Smooth muscle cell (in vitro differentiated cells): ENCODE data around the gene PPA1. TPM values are rescaled to one million over a fixed set of nuclear protein-coding genes. Genes with fewer than 3 reads are reported as not detected.
A peak's percentile ranks its signal among the peaks of the same experiment; 100 is the strongest.

Experiments
- DNase-seq: peaks from one replicate; lab custom pipeline; 2025; ENCODE audit not compliant: unreplicated experiment; lab: John Stamatoyannopoulos, UW
- H2AFZ ChIP-seq: fragments of 200-600 bp; sonication (generic); 2 replicates; pipeline ENCODE4 v1.6.0; 2016; ENCODE audit warnings: antibody characterized with exemption, low read depth, mild to moderate bottlenecking
- H3F3A ChIP-seq: fragments of 200-600 bp; sonication (generic); 2 replicates; pipeline ENCODE4 v1.6.0; 2017; ENCODE audit warnings: antibody characterized with exemption, low read depth
- H3K27ac ChIP-seq: fragments of 200-600 bp; sonication (generic); 2 replicates; pipeline ENCODE4 v1.5.1; 2016; ENCODE audit warnings: low read depth, mild to moderate bottlenecking
- H3K27me3 ChIP-seq: fragments of 200-600 bp; sonication (generic); 2 replicates; pipeline ENCODE4 v1.6.1; 2016; ENCODE audit warnings: low read depth, mild to moderate bottlenecking
- H3K36me3 ChIP-seq: fragments of 200-600 bp; sonication (generic); 2 replicates; pipeline ENCODE4 v1.5.1; 2016; ENCODE audit warnings: low read depth
- H3K4me1 ChIP-seq: fragments of 200-600 bp; sonication (generic); 2 replicates; pipeline ENCODE4 v1.5.1; 2016; ENCODE audit warnings: low read depth
- H3K4me2 ChIP-seq: fragments of 200-600 bp; sonication (generic); 2 replicates; pipeline ENCODE4 v1.6.0; 2016; ENCODE audit warnings: mild to moderate bottlenecking
- H3K4me3 ChIP-seq: fragments of 200-600 bp; sonication (generic); 2 replicates; pipeline ENCODE4 v1.5.1; 2016; ENCODE audit warnings: mild to moderate bottlenecking
- H3K79me2 ChIP-seq: fragments of 200-600 bp; sonication (generic); 2 replicates; pipeline ENCODE4 v1.6.0; 2016; ENCODE audit warnings: low read depth, mild to moderate bottlenecking
- H3K9ac ChIP-seq: fragments of 200-600 bp; sonication (generic); 2 replicates; pipeline ENCODE4 v1.6.0; 2016; ENCODE audit warnings: low read depth
- H3K9me3 ChIP-seq: fragments of 200-600 bp; sonication (generic); replicated peaks from 2 replicates; pipeline ENCODE4 v1.5.1; 2016; ENCODE audit warnings: low read depth
- H4K20me1 ChIP-seq: fragments of 200-600 bp; sonication (generic); 2 replicates; pipeline ENCODE4 v1.6.0; 2016; ENCODE audit warnings: low read depth
- WGBS: methylation state at CpG from one replicate; pipeline ENCODE4 v1.1.7; 2016; ENCODE audit warnings: low lambda C conversion rate; 5-methylcytosine and 5-hydroxymethylcytosine counted together
- polyA plus RNA-seq: library from polyadenylated mRNA; unstranded; fragments of >200 nt; fragmentation: Nextera tagmentation; extraction: Ambion mirVana; gene quantifications from 2 replicates; pipeline ENCODE4 v1.2.1, GENCODE V29; 2016
- total RNA-seq: library from RNA; depleted of rRNA; stranded (reverse); fragments of >200 nt; gene quantifications from 2 replicates; pipeline ENCODE4 v1.2.3, GENCODE V29; 2014
- TF ChIP-seq, protein P1 (sequence below): fragments of 200-600 bp; sonication (generic); IDR thresholded peaks from 2 replicates; pipeline ENCODE4 v1.5.1; 2017; ENCODE audit warnings: borderline replicate concordance, mild to moderate bottlenecking, antibody characterized with exemption; ENCODE audit not compliant: insufficient read depth, poor library complexity, severe bottlenecking

PPA1 gene
- total and polyA plus RNA-seq, 2 experiments from 2014 or later: 38.1 to 58.4 TPM

DNA sequence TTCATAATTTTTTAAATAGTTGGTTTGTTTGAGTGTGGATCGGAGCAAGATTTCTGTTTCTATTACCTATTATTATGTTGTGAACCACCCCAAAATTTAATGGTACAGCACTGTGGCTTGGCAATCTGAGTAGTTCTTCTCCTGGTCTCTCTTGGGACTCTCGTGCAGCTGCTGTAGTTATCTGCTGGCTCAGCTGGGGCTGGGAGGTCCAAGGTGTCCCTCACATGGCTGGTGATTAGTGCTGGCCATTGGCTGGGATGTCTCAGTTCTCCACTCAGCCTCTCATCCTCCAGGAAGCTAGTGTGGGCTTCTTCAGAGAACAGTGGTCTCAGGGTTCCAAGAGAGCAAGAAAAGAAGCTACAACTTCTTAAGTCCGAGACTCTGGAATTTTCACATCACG lies 35.1 kb upstream of the PPA1 start:
- no peak overlapping the region for H3K9ac ChIP-seq
- H3K4me3 ChIP-seq: no peak overlapping the region

DNA sequence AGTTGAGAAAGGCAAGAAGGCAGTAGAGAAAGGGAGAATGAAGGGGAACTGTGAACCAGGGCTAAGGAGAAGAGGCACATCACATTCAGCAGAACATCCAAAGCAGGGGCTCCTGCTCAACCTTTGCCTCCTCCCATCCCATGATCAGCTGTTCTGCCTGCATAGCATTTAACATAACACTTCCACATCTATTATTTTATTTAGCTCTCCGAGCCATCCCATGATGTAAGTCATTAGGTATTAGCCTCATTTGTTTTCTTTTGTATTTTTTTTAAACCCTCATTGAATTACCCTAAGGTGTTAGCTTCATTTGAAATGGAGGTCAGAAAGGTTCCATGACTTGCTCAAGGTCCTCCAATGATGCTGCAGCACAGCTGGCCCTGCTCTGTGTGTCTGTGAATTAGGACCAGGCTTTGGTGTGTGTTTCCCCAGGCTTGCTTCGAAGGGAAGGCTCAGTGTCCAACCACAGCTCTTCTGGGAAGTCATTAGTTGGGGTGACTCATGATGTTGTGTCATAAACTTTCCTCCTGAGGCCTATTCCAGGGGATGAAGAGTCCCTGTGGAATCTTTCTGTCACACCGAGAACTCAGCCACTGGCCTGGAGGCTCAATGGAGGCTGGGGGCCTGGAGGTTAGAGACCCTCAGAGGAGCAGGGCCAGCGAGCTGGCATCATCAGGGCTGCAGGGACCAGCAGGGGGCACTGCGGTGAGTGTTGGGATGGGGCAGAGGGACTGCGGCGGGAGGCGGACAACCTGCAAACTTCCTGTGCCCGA lies 34.1 kb upstream of the PPA1 start:
- peak overlapping the region; percentile 4 for H3K4me2 ChIP-seq
- H2AFZ ChIP-seq: no peak overlapping the region
- no peaks in the 10 kb centered on the region for H3K36me3 ChIP-seq
- H4K20me1 ChIP-seq: no peaks in the 10 kb centered on the region
- TF ChIP-seq, protein P1, sequence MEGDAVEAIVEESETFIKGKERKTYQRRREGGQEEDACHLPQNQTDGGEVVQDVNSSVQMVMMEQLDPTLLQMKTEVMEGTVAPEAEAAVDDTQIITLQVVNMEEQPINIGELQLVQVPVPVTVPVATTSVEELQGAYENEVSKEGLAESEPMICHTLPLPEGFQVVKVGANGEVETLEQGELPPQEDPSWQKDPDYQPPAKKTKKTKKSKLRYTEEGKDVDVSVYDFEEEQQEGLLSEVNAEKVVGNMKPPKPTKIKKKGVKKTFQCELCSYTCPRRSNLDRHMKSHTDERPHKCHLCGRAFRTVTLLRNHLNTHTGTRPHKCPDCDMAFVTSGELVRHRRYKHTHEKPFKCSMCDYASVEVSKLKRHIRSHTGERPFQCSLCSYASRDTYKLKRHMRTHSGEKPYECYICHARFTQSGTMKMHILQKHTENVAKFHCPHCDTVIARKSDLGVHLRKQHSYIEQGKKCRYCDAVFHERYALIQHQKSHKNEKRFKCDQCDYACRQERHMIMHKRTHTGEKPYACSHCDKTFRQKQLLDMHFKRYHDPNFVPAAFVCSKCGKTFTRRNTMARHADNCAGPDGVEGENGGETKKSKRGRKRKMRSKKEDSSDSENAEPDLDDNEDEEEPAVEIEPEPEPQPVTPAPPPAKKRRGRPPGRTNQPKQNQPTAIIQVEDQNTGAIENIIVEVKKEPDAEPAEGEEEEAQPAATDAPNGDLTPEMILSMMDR: peak; percentile 27
- no peaks in the 10 kb centered on the region for H3K9me3 ChIP-seq
- peak; percentile 7 for DNase-seq
- no peaks in the 10 kb centered on the region for H3K79me2 ChIP-seq
- no peak overlapping the region for H3K9ac ChIP-seq
- peaks cover 7% of the 10 kb centered on the region for H3F3A ChIP-seq
- H3K27me3 ChIP-seq: no peaks in the 10 kb centered on the region
- no peaks in the 10 kb centered on the region for H3K4me1 ChIP-seq
- WGBS: 44% methylated on average over 9 of the region's 9 CpGs
- H3K4me3 ChIP-seq: no peak overlapping the region
- peak overlapping the region; percentile 75 for H3K27ac ChIP-seq

More for the DNA sequence above, 35.1 kb upstream of the PPA1 start:
- no peaks in the 10 kb centered on the region for H3K9me3 ChIP-seq
- WGBS: 84% methylated on average over 4 of the region's 4 CpGs
- TF ChIP-seq, protein P1: no peak
- H4K20me1 ChIP-seq: no peaks in the 10 kb centered on the region
- no peak overlapping the region for H3K4me2 ChIP-seq
- no peak overlapping the region for H3K27ac ChIP-seq
- H3K4me1 ChIP-seq: no peaks in the 10 kb centered on the region
- no peak for DNase-seq
- H3K27me3 ChIP-seq: no peaks in the 10 kb centered on the region
- no peaks in the 10 kb centered on the region for H3K36me3 ChIP-seq
- H3F3A ChIP-seq: peaks cover 7% of the 10 kb centered on the region
- H3K79me2 ChIP-seq: no peaks in the 10 kb centered on the region
- H2AFZ ChIP-seq: no peak overlapping the region

DNA sequence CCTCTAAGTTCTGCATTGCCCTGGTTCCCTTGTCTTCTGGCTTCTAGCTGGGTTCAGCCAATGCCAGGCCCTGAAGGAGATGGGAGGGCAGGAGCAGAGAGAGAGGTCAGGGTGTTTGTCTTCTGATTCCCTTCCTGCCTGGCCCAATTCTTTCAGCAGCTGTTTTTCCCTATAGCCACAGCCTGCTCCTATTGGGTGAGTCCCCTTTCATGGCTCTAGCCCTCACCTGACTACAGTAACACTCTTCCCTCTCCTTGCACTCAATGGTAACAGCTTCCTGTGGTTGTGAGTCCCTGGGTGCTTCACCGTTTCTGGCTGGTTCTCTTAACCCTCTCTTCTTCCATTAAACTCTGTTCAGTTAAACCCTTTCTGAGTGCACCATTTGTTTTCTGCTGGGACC lies 33.5 kb upstream of the PPA1 start:
- 70% methylated on average over 1 of the region's 1 CpG for WGBS
- no peak overlapping the region for H3K4me2 ChIP-seq
- peaks cover 7% of the 10 kb centered on the region for H3F3A ChIP-seq
- no peaks in the 10 kb centered on the region for H3K4me1 ChIP-seq
- no peak for DNase-seq
- no peak overlapping the region for H3K9ac ChIP-seq
- TF ChIP-seq, protein P1: no peak
- H3K36me3 ChIP-seq: no peaks in the 10 kb centered on the region
- no peaks in the 10 kb centered on the region for H3K79me2 ChIP-seq
- peak overlapping the region; percentile 75 for H3K27ac ChIP-seq
- no peaks in the 10 kb centered on the region for H4K20me1 ChIP-seq
- H3K27me3 ChIP-seq: no peaks in the 10 kb centered on the region
- no peak overlapping the region for H3K4me3 ChIP-seq
- H3K9me3 ChIP-seq: no peaks in the 10 kb centered on the region
- no peak overlapping the region for H2AFZ ChIP-seq

DNA sequence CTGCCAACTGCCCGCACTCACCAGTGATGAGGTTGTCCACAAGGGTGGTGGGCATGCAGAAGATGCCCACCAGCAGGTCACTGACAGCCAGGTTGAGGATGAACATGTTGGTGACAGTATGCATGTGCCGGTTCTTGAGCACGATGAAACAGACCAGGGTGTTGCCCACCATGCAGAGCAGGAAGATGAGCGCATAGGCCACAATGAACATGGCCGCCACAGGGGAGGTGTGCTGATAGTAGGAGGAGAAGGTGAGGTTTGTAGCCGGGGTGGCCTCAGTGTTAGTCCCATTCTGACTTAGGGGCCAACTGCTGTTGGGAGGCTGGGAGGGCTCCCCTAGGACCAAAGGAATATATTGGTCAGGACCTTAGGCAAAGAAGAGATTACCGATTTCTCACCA lies 32.8 kb upstream of the PPA1 start:
- H4K20me1 ChIP-seq: no peaks in the 10 kb centered on the region
- no peaks in the 10 kb centered on the region for H3K79me2 ChIP-seq
- TF ChIP-seq, protein P1: no peak
- no peak overlapping the region for H3K4me2 ChIP-seq
- DNase-seq: no peak
- 95% methylated on average over 7 of the region's 7 CpGs for whole genome bisulfite sequencing
- no peak overlapping the region for H3K4me3 ChIP-seq
- no peaks in the 10 kb centered on the region for H3K9me3 ChIP-seq
- no peak overlapping the region for H2AFZ ChIP-seq
- no peak overlapping the region for H3K9ac ChIP-seq
- H3K4me1 ChIP-seq: no peaks in the 10 kb centered on the region
- H3K36me3 ChIP-seq: no peaks in the 10 kb centered on the region
- H3K27me3 ChIP-seq: no peaks in the 10 kb centered on the region
- no peak overlapping the region for H3K27ac ChIP-seq
- peaks cover 7% of the 10 kb centered on the region for H3F3A ChIP-seq
